Type B pancreatic cell (in vitro differentiated cells): ENCODE results near the gene PDE5A. TPM values are rescaled to one million over a fixed set of nuclear protein-coding genes. Genes with fewer than 3 reads are reported as not detected.
"Not testable (repeated sequence)": the region's sequence is repeated elsewhere in the genome, so short reads cannot be mapped to it uniquely, and the experiment has no call there.

ENCODE experiments used
- DNase-seq: peaks from one replicate; pipeline ENCODE4 v3.0.0; 2021; ENCODE audit warnings: mixed read lengths; ENCODE audit not compliant: unreplicated experiment; ENCODE audit errors: extremely low spot score
- H3K27ac Mint-ChIP-seq: 2 replicates; pipeline ENCODE4 v1.8.0; 2021; ENCODE audit warnings: mild to moderate bottlenecking, mixed read lengths
- H3K27me3 Mint-ChIP-seq: 2 replicates; pipeline ENCODE4 v1.8.0; 2021; ENCODE audit warnings: mixed read lengths
- H3K36me3 Mint-ChIP-seq: 2 replicates; pipeline ENCODE4 v1.8.0; 2021; ENCODE audit warnings: mixed read lengths
- H3K4me1 Mint-ChIP-seq: one replicate; pipeline ENCODE4 v1.8.0; 2021; ENCODE audit warnings: mixed read lengths; ENCODE audit not compliant: unreplicated experiment
- H3K4me3 Mint-ChIP-seq: 2 replicates; pipeline ENCODE4 v1.8.0; 2021; ENCODE audit warnings: mild to moderate bottlenecking, mixed read lengths
- H3K9me3 Mint-ChIP-seq: 2 replicates; pipeline ENCODE4 v1.8.0; 2021; ENCODE audit warnings: mixed read lengths
- CTCF ChIP-seq: fragments of 200-600 bp; sonication (generic); conservative IDR thresholded peaks from 2 replicates; pipeline ENCODE4 v1.5.0; 2021; ENCODE audit warnings: antibody characterized with exemption, mild to moderate bottlenecking
- total RNA-seq: library from RNA; stranded (reverse); gene quantifications from 2 replicates; pipeline ENCODE4 v1.2.1, GENCODE V29; 2021; ENCODE audit warnings: low replicate concordance

PDE5A gene
- total RNA-seq, 1 donor from 2014 or later: 77.4 TPM

- Mint-ChIP-seq H3K4me1 (no peaks in the 10 kb centered on the region), H3K4me3 (no peak overlapping the region), H3K9me3 (no peaks in the 10 kb centered on the region), H3K27me3 (peaks cover 7% of the 10 kb centered on the region), H3K36me3 (no peaks in the 10 kb centered on the region), H3K27ac (no peak overlapping the region)
- no peak for DNase-seq
- TF ChIP-seq CTCF: no peak
Measured at GRCh38 chr4:119646347-119647071, 17.9 kb upstream of the PDE5A start.

GRCh38 chr4:119643306-119644042 lies 14.9 kb upstream of the PDE5A start:
- Mint-ChIP-seq H3K9me3 (no peaks in the 10 kb centered on the region), H3K27ac (no peak overlapping the region), H3K36me3 (no peaks in the 10 kb centered on the region), H3K27me3 (peaks cover 7% of the 10 kb centered on the region), H3K4me1 (no peaks in the 10 kb centered on the region), H3K4me3 (no peak overlapping the region)
- no peak for TF ChIP-seq CTCF
- DNase-seq: no peak

- H3K27me3 Mint-ChIP-seq: peaks cover 3% of the 10 kb centered on the region
- H3K27ac Mint-ChIP-seq: no peak overlapping the region
- TF ChIP-seq CTCF: no peak
- H3K9me3 Mint-ChIP-seq: peaks cover 7% of the 10 kb centered on the region
- no peaks in the 10 kb centered on the region for H3K4me1 Mint-ChIP-seq
- no peaks in the 10 kb centered on the region for H3K36me3 Mint-ChIP-seq
- no peak for DNase-seq
- H3K4me3 Mint-ChIP-seq: no peak overlapping the region
Measured at GRCh38 chr4:119641765-119642164, 13.2 kb upstream of the PDE5A start.

- TF ChIP-seq CTCF: no peak
- no peak overlapping the region for H3K4me3 Mint-ChIP-seq
- H3K27me3 Mint-ChIP-seq: peaks cover 6% of the 10 kb centered on the region
- H3K9me3 Mint-ChIP-seq: peaks cover 7% of the 10 kb centered on the region
- DNase-seq: no peak
- H3K27ac Mint-ChIP-seq: no peak overlapping the region
- no peaks in the 10 kb centered on the region for H3K36me3 Mint-ChIP-seq
- no peaks in the 10 kb centered on the region for H3K4me1 Mint-ChIP-seq
Measured at GRCh38 chr4:119638359-119638758, 9.8 kb upstream of the PDE5A start.

GRCh38 chr4:119636851-119637250 lies 8.2 kb upstream of the PDE5A start:
- H3K9me3 Mint-ChIP-seq, H3K4me1 Mint-ChIP-seq, H3K27ac Mint-ChIP-seq, H3K36me3 Mint-ChIP-seq, H3K4me3 Mint-ChIP-seq, DNase-seq: not testable (repeated sequence)
- peaks cover 12% of the 10 kb centered on the region for H3K27me3 Mint-ChIP-seq

GRCh38 chr4:119632216-119632615 lies 3.6 kb upstream of the PDE5A start:
- H3K9me3 Mint-ChIP-seq: peaks cover under 1% of the 10 kb centered on the region
- no peaks in the 10 kb centered on the region for H3K36me3 Mint-ChIP-seq
- peaks cover 15% of the 10 kb centered on the region for H3K27me3 Mint-ChIP-seq
- no peaks in the 10 kb centered on the region for H3K4me1 Mint-ChIP-seq
- TF ChIP-seq CTCF: no peak
- H3K4me3 Mint-ChIP-seq: no peak overlapping the region
- DNase-seq: no peak
- H3K27ac Mint-ChIP-seq: no peak overlapping the region
